ENCODE measurements around the gene MORN3.
"Not testable (repeated sequence)": the region's sequence is repeated elsewhere in the genome, so short reads cannot be mapped to it uniquely, and the experiment has no call there.

The MORN3 gene

GRCh38 chr12:121688966-121689365, 19.5 kb upstream of the MORN3 start:
- no peaks in the 10 kb centered on the region for H3K36me3 ChIP-seq (ENCODE audit: insufficient read depth, low read length)
- no peak overlapping the region for H3K9ac ChIP-seq (ENCODE audit: low read depth, low read length)
- H3K27me3 ChIP-seq (ENCODE audit: insufficient read depth, low read length): no peaks in the 10 kb centered on the region
- H3K27ac ChIP-seq (ENCODE audit: low read depth, low read length): no peak overlapping the region
- H3K4me3 ChIP-seq (ENCODE audit: low read length): no peak overlapping the region
- WGBS: over 99% methylated on average over 3 of the region's 3 CpGs
- H3K4me1 ChIP-seq (ENCODE audit: insufficient read depth, low read length): no peaks in the 10 kb centered on the region
- H3K9me3 ChIP-seq (ENCODE audit: insufficient read depth, low read depth, low read length): no peaks in the 10 kb centered on the region

GRCh38 chr12:121679661-121680197, 10.3 kb upstream of the MORN3 start:
- H3K9ac ChIP-seq (ENCODE audit: low read depth, low read length); H3K9me3 ChIP-seq (ENCODE audit: insufficient read depth, low read depth, low read length); H3K4me3 ChIP-seq (ENCODE audit: low read length); H3K36me3 ChIP-seq (ENCODE audit: insufficient read depth, low read length); H3K4me1 ChIP-seq (ENCODE audit: insufficient read depth, low read length); H3K27ac ChIP-seq (ENCODE audit: low read depth, low read length); H3K27me3 ChIP-seq (ENCODE audit: insufficient read depth, low read length): not testable (repeated sequence)
- 84% methylated on average over 13 of the region's 13 CpGs for WGBS

GRCh38 chr12:121678716-121679300, 9.4 kb upstream of the MORN3 start:
- 74% methylated on average over 9 of the region's 9 CpGs for WGBS
- H3K27me3 ChIP-seq (ENCODE audit: insufficient read depth, low read length): no peaks in the 10 kb centered on the region
- no peaks in the 10 kb centered on the region for H3K9me3 ChIP-seq (ENCODE audit: insufficient read depth, low read depth, low read length)
- peak overlapping the region; percentile 36; the same call in 1 of the 2 replicates for H3K9ac ChIP-seq (ENCODE audit: low read depth, low read length)
- no peak overlapping the region for H3K4me3 ChIP-seq (ENCODE audit: low read length)
- H3K36me3 ChIP-seq (ENCODE audit: insufficient read depth, low read length): no peaks in the 10 kb centered on the region
- H3K27ac ChIP-seq (ENCODE audit: low read depth, low read length): 0 out of 2 replicates have a peak overlapping the region, but pooled peaks have one; percentile 44
- H3K4me1 ChIP-seq (ENCODE audit: insufficient read depth, low read length): no peaks in the 10 kb centered on the region

- 88% methylated on average over 3 of the region's 3 CpGs for WGBS
- peak overlapping the region; percentile 36; the same call in 1 of the 2 replicates for H3K9ac ChIP-seq (ENCODE audit: low read depth, low read length)
Observed at GRCh38 chr12:121678305-121678704, 8.9 kb upstream of the MORN3 start.

GRCh38 chr12:121676190-121676589, 6.7 kb upstream of the MORN3 start:
- H3K4me3 ChIP-seq (ENCODE audit: low read length): no peak overlapping the region
- H3K4me1 ChIP-seq (ENCODE audit: insufficient read depth, low read length): peaks cover 6% of the 10 kb centered on the region
- WGBS: 90% methylated on average over 5 of the region's 5 CpGs
- no peaks in the 10 kb centered on the region for H3K27me3 ChIP-seq (ENCODE audit: insufficient read depth, low read length)
- no peak overlapping the region for H3K9ac ChIP-seq (ENCODE audit: low read depth, low read length)
- H3K27ac ChIP-seq (ENCODE audit: low read depth, low read length): no peak overlapping the region
- H3K9me3 ChIP-seq (ENCODE audit: insufficient read depth, low read depth, low read length): no peaks in the 10 kb centered on the region
- no peaks in the 10 kb centered on the region for H3K36me3 ChIP-seq (ENCODE audit: insufficient read depth, low read length)

More at GRCh38 chr12:121678305-121678704, 8.9 kb upstream of the MORN3 start:
- Histone ChIP-seq H3K36me3 (ENCODE audit: insufficient read depth, low read length) (no peaks in the 10 kb centered on the region), H3K4me3 (ENCODE audit: low read length) (no peak overlapping the region), H3K27ac (ENCODE audit: low read depth, low read length) (no peak overlapping the region), H3K9me3 (ENCODE audit: insufficient read depth, low read depth, low read length) (no peaks in the 10 kb centered on the region), H3K27me3 (ENCODE audit: insufficient read depth, low read length) (no peaks in the 10 kb centered on the region), H3K4me1 (ENCODE audit: insufficient read depth, low read length) (no peaks in the 10 kb centered on the region)

- H3K9me3 ChIP-seq (ENCODE audit: insufficient read depth, low read depth, low read length): no peaks in the 10 kb centered on the region
- H3K36me3 ChIP-seq (ENCODE audit: insufficient read depth, low read length): no peaks in the 10 kb centered on the region
- peak overlapping the region; percentile 61; the same call in 1 of the 2 replicates for H3K9ac ChIP-seq (ENCODE audit: low read depth, low read length)
- 78% methylated on average over 12 of the region's 12 CpGs for WGBS
- peak overlapping the region; percentile 60 for H3K4me3 ChIP-seq (ENCODE audit: low read length)
- H3K4me1 ChIP-seq (ENCODE audit: insufficient read depth, low read length): peaks cover 6% of the 10 kb centered on the region
- no peaks in the 10 kb centered on the region for H3K27me3 ChIP-seq (ENCODE audit: insufficient read depth, low read length)
- peak overlapping the region; percentile 12; the same call in 1 of the 2 replicates for H3K27ac ChIP-seq (ENCODE audit: low read depth, low read length)
Observed at GRCh38 chr12:121673013-121673511, 3.6 kb upstream of the MORN3 start.

GRCh38 chr12:121668750-121669520, 519 bp downstream of the MORN3 start:
- no peak overlapping the region for H3K4me3 ChIP-seq (ENCODE audit: low read length)
- 0 out of 2 replicates have a peak, but pooled peaks cover 2% of the 10 kb centered on the region for H3K36me3 ChIP-seq (ENCODE audit: insufficient read depth, low read length)
- no peak overlapping the region for H3K9ac ChIP-seq (ENCODE audit: low read depth, low read length)
- H3K9me3 ChIP-seq (ENCODE audit: insufficient read depth, low read depth, low read length): no peaks in the 10 kb centered on the region
- no peaks in the 10 kb centered on the region for H3K27me3 ChIP-seq (ENCODE audit: insufficient read depth, low read length)
- WGBS: 85% methylated on average over 18 of the region's 18 CpGs
- no peak overlapping the region for H3K27ac ChIP-seq (ENCODE audit: low read depth, low read length)
- peaks cover 6% of the 10 kb centered on the region for H3K4me1 ChIP-seq (ENCODE audit: insufficient read depth, low read length)

GRCh38 chr12:121666829-121667228, 2.6 kb downstream of the MORN3 start:
- H3K27ac ChIP-seq (ENCODE audit: low read depth, low read length); H3K36me3 ChIP-seq (ENCODE audit: insufficient read depth, low read length); H3K27me3 ChIP-seq (ENCODE audit: insufficient read depth, low read length); H3K9me3 ChIP-seq (ENCODE audit: insufficient read depth, low read depth, low read length); H3K9ac ChIP-seq (ENCODE audit: low read depth, low read length); H3K4me3 ChIP-seq (ENCODE audit: low read length); H3K4me1 ChIP-seq (ENCODE audit: insufficient read depth, low read length): not testable (repeated sequence)
- 94% methylated on average over 6 of the region's 6 CpGs for WGBS

GRCh38 chr12:121663610-121663929, 5.9 kb downstream of the MORN3 start:
- no peak overlapping the region for H3K9ac ChIP-seq (ENCODE audit: low read depth, low read length)
- H3K36me3 ChIP-seq (ENCODE audit: insufficient read depth, low read length): 0 out of 2 replicates have a peak, but pooled peaks cover 2% of the 10 kb centered on the region
- peaks cover 12% of the 10 kb centered on the region for H3K4me1 ChIP-seq (ENCODE audit: insufficient read depth, low read length)
- no peaks in the 10 kb centered on the region for H3K27me3 ChIP-seq (ENCODE audit: insufficient read depth, low read length)
- H3K9me3 ChIP-seq (ENCODE audit: insufficient read depth, low read depth, low read length): no peaks in the 10 kb centered on the region
- no peak overlapping the region for H3K4me3 ChIP-seq (ENCODE audit: low read length)
- H3K27ac ChIP-seq (ENCODE audit: low read depth, low read length): no peak overlapping the region
- WGBS: 79% methylated on average over 2 of the region's 3 CpGs

- whole genome bisulfite sequencing: 87% methylated on average over 11 of the region's 11 CpGs
- not testable (repeated sequence) for H3K9me3 ChIP-seq (ENCODE audit: insufficient read depth, low read depth, low read length); H3K27me3 ChIP-seq (ENCODE audit: insufficient read depth, low read length); H3K36me3 ChIP-seq (ENCODE audit: insufficient read depth, low read length); H3K27ac ChIP-seq (ENCODE audit: low read depth, low read length); H3K9ac ChIP-seq (ENCODE audit: low read depth, low read length); H3K4me3 ChIP-seq (ENCODE audit: low read length)
- H3K4me1 ChIP-seq (ENCODE audit: insufficient read depth, low read length): peaks cover 14% of the 10 kb centered on the region
Observed at GRCh38 chr12:121661353-121662105, 7.9 kb downstream of the MORN3 start.
